CD1c-positive myeloid dendritic cell (primary cell): ENCODE measurements around the gene ERFL.
"Not testable (repeated sequence)": the region's sequence is repeated elsewhere in the genome, so short reads cannot be mapped to it uniquely, and the experiment has no call there.

Source experiments
- DNase-seq: peaks from one replicate; pipeline ENCODE4 v3.0.0-alpha.2; 2016; ENCODE audit errors: extremely low spot score

Gene ERFL

DNA sequence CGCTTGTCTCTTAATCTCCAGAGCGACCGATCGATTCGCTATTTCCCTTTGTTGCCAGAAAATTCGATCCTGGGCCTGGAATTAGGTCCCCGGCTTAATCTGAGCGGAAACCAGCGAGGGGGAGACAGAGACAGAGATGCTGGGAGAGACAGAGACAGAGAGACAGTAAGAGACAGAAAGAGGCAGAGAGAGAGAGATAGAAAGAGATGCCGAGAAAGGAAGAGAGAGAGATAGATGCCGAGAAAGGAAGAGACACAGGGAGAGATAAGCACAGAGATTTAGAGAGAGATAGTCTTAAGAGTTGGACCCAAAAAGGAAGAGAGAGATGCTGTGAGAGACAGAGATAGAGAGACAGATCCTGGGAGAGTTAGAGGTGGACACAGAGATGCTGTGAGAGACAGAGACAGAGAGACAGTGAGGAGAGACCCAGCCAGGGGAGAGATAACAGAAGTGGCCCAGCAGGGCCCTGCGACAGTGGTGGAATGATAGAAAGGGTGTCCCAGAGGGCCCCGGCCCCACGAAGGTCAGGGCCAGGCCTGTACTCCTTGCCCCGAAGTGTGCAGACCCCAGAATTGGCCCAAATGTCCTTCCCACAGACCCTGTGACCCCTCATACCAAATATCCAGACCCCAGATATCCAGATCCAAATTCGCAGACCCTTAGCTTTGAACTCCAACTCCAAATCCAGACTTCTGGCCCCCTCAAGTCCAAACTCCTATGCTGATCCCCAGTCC, 1.3 kb downstream of the ERFL start:
- no peak for DNase-seq

DNA sequence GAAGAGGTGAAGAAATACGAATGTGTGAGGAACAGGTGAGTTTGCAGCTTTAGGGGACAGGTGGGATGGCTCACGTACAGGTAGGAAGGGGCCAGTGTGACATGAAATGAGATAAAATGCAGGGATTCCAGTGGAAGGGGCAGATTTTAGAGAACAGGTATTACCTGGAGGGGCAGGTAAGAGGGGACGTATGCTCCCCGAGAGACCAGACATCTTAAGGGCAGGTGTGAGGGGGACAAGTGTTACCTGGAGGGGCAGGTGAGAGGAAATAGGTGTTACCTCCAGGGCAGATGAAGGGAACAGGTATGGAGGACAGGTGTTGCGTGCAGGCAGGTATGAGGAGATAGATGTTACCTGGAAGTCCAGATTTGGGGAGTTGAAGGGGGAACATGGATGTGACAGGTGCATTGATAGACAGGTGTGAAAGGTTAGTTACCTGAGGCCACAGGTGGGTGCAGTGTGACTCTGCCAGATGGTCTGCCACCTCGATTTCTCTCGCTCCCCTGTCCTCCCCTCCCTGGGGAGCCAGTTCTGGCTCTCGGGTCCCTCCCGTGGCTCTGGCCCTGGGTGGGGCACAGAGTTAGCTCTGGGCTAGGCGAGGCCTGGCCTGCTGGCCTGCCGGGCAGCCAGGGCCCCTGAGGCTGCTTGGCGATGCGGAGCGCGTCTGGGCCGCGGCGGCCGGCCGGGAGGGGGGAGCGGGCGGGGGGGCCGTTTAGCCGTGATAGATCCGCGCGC, 2.1 kb downstream of the ERFL start:
- DNase-seq: no peak

DNA sequence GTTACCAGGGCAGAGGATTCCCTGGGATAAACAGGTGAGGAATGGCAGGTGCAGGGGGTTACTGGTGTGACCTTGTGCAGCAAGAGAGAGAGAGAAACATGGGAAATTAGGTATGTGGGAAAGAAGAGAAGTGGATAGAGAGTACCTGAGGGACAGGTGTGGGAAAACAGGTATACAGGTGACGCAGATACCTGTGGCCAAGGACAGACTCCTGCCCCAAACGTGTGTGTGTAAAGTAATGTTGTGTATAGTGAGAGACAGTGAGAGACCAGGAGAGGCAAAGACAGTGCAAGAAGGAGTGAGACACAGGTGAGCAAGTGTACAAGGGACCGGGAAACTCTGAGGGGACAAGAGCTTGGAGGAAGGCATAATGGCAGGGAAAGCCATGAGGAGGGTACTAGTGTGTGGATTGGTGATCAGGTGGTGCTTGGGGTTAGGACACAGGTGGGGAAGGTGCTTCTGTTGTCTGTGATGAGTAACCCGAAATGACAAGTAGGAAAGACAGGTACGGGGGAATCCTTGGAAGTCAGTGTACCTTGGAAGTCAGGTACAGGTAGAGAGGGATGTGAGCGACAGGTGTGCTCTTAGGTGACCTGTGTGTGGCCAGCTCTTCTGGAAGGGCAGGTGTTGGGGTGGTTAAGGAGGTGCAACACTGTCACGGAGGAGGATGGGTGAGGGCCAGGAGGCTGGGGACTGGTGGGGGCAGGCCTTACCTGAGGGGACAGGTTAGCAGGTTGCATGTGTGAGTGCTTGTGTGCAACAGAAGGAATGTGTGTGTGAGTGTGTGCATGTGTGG, 2.8 kb downstream of the ERFL start:
- no peak for DNase-seq

DNA sequence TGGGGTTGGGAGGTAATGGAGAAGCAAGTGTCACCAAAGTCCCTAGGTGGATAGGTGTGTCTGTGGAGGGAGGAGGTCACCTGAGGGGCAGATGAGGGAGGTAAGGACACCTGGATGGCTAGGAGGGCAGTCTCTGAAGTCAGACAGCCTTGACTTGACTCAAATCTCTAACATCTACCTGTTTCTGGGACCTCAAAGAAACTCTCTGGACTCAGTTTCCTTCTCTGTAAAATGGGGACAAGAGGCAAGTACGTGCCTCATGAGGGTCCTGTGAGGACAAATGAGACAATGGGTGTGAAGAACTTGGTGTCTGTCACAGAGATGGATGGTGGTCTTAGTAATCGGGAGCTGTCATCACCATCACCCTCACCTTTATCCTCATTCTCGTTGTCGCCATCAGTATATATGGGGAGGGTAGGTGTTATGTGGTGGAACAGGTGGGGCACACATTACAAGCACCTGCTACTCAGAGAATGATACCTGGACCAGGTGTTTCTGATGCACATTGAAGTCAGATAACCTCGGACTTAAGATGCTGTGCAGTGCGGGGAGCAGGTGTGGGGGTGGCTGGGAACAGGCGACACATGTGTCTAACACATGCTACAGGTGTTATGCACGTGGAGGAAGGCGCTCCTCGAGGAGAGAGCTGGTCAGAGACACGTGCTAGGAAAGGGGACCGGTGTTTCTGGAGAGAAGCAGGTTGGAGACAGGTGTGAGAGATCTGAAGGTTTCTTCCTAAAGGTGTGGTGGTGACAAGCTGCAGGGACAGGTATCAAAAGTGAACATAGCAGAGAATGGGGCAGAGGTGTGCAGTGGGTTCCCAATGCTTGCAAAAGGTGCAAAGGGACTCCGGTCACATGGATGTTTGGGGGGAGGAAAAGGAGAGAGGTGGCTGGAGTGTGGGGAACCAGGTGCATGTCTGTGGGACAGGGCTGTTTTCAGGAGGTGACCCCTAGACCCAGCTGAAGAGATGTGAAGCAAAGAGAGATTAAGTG, 3.8 kb downstream of the ERFL start:
- no peak for DNase-seq

DNA sequence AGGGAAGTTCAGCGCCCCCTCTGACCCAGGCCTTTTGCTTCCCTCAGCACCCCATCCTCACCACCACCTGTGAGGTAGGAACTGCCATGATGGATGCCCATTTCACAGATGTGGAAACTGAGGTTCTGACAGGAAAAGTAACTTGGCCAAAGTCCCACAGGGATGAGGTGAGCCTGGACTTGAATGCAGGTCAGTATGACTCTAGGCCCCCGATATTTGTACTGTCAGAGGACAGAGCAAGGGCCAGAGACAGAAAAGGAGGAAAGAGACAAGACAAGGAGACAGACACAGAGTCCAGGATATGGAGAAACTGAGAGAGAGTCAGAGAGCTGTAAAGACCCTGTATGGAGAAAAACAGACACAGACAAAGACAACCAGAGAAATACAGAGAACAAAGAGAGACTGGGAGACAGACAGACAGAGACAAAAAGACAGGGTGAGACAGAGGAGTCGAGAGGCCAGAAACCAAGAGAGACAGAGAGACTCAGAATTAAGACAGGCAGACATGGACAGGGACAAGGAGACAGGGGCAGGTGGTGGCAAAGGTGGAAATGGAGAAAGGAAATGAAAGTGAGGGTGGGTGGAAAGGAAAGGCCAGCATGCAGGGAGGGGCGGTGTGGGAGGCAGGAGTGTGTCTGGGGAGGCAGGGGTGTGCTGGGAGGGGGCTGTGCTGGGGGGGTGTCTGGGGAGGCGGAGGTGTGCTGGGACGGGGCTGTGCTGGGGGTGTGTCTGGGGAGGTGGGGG, 5.0 kb downstream of the ERFL start:
- DNase-seq: no peak

DNA sequence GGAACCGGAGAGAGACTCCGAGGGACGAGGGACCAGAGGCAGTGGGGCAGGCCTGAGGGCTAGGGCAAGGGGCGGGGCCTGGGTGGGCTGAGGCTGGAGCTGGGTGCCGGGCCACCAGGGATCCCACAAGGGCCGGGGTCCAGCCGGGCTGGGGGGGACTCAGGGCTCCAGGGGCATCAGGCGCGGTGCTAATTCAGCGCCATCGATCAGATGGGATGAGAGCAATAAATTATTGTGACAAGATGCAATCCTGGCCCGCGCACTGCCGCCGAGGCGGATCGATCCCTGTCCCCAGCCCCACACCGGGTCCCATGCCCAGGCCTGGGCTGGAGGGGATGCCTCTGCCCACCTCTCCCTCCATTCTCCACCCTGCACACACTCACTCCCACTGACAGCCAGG, 5.7 kb downstream of the ERFL start:
- DNase-seq: no peak

DNA sequence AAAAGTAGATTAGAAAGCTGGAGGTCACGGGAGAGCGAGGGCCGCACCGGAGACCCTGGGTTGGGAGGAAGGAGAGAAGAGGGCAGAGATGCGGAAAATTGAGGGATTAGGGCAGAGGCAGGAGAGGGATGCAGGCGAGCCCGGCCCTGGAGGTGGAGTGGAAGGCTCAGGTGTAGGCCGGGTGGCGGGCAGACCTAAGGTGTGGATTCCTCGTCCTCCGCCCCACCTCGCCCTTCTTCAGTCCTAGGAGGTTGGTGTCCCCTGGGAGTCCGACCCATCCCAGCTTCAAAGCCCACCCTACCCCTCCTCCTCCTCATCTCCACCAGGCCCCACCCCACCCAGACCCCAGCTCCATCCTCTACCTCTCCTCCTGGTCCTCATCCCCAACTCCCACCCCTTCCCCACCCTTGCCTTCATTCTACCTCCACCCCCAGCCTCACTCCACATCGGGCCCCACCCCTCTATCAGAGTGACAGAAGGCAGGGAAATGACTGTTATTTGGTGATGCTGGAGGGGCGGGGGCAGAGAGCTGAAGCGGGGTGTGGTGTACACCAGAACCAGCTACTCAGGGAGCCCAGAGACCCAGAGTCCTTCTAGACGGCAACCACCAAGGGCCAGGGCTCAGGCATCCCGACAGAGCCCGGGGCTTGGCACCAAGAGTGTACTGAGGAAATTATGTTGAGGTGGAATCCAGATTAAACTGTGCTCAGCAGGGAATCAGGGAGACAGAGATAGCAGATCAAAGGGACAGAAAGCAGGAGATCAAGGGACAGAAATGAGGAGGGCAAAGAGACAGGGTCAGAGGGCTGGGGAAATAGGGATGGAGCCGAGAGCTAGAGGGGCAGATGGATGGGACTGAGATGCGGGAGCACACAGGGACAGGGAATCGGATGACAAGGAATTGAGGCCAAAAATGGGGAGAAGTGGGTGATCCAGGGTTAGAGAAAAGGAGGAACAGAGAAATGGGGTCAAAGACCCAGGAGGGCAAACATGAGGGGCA, 6.4 kb downstream of the ERFL start:
- DNase-seq: no peak

DNA sequence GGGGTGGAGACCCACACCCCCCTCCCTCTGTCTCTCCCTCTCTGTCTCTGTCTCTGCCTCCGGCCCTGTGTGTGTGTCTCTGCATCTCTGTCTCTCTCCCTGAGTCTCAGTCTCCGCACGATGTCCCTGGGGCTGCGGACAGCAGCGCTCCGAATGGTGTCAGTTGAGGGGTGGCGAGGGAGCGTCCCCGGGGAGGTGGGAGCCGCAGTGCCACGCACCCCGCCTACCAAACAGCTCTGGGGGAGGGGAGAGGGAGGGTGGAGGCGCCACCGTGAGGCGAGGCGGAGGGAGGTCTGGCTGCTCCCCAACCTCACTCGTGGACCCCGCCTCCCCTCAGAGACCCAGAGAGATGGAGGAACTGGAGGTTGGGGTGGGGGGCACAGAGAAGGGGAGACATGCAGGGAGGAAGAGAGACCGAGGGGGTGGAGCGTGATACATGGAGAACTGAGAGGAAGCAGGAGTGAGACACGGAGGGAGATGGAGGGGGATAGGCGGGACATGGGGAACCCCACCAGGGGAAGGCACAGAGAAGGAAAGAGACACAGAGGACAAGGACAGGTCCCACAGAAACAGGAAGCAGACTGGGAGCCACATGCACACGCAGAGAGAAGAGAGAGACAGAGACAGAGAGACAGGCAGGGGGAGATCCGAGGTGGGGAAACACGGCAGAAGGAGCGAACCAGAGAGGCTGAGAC, 7.2 kb downstream of the ERFL start:
- peak; percentile 12 for DNase-seq

DNA sequence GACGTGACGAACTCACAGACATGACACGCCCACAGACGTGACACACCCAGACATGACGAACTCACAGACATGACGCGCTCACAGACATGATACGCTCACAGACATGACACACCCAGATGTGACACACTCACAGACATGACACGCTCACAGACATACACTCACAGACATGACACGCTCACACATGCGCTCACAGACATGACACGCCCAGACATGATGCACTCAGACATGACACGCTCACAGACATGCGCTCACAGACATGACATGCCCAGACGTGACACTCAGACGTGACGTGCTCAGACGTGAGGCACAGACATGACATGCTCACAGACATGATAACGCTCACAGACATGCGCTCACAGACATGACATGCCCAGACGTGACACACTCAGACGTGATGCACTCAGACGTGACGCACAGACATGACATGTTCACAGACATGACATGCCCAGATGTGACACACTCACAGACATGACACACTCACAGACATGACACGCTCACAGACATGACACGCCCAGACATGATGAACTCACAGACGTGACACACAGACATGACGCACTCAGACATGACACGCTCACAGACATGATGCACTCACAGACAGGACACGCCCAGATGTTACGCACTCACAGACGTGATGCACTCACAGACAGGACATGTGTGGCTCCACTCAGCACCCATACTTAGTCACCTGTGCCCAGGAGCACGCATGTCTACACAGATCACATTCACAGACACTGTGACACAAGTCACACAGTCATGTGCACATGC, 8.1 kb downstream of the ERFL start:
- no peak for DNase-seq

DNA sequence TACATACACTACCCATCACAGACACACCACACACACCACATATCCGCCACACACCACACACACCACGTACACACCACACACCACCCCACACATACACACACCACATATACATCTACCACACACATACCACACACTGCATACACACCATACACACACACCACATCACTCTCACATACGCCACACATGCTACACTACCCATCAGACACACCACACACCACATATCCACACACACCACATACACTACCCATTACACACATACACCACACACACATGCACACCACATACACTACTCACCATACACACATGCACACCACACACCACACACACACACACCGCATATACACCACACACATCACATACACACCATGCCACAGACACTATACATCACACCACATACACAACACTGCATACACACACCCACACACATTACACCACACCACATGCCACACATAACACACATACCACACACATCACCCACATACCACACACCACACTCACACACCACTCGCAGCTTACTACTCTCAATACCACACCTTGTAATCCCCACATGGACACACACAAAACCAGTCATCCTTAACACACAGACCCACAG, 9.5 kb downstream of the ERFL start:
- DNase-seq: no peak

DNA sequence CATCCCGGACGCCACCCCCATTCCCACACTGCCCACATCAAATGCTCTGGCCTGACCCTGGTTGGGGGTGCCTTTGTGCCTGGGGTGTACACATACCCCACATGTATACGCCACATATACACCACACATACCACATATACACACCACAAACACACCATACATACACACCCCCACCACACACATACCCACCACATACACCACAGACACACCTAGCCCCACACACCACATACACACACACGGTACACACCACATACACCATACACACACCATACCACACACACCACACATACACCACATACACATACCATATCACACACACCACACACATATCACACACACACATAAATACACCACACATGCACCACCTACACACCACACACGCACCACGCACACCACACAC, 10.2 kb downstream of the ERFL start:
- DNase-seq: no peak

DNA sequence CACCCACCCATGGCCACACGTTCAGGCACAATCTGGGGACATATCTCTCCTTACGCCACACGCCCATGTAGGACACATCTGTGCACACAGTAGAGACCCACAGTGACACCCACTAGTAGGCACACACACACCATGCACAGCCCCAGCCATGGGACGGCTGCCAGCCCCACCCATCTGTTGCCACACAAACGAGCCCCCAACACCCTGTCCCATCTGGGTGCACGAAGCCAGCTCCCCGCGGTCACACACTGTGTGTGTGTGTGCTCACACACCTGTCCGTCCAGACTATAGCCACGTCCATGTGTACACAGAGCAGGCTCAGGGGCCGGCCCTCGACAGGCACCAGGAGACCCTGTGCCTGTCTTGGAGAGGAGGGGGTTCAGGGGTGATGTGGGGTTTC, 10.6 kb downstream of the ERFL start:
- DNase-seq: no peak

DNA sequence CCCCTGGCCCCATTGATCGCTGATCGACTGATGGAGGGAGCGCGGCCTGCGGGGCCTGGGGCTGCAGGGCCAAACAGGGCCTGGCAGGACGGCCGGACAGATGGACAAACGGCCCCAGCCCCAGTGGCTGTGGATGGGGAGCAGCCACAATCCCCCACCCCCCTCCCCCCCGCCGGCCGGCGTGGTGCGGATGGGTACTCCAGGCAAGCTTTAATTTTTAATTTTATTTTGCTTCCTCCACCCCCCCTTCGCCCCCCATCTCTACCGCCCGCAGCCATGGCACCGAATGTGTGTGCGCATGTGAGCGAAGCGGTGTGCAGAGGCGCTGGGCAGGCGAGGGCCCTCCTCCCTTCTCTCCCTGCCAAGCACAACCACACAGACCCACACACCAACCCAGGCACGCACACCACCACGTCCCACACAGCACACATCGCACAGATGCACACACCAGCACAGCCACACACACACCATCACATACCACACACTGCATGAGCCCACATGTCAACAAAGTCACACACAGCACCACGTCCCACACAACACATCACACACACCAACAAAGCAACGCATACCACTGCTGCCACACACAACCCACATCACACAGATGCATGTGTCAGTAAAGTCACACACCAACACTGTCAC, 12.4 kb downstream of the ERFL start:
- no peak for DNase-seq

DNA sequence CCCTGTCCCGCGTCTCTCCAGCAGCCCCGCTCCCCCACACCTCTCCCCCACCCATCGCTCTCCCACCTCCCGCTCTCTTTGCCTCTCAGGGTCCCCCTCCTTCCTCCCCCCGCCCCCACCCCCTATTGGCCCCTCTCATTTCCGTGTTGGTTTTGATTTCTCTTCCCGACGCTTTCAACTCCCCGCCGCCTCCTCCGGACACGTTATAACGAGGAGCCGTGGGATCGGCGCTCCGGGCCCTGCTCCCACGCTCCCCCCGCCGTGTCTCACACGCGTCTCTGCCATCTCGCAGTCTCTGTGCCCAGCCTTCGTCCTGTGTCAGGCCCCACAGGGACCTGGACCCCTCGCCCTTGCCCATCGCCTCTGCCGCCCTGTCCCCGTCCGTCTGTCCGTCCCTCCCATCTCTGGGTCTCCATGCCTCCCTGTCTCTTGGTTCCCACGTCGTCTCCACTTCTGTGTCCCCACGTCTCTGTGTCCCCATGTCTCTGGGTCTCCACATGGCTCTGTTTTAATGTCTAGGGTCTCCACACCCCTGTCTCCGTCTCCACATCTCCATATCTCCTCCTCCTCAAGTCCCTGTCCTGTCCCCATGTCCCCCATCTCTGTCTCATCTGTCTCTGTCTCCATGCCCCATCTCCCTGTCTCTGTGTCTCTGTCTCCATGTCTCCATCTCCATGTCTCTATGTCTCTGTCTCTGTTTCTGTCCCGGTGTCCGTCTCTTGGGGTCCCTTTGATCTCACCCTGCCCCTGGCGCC, 13.1 kb downstream of the ERFL start:
- no peak for DNase-seq

DNA sequence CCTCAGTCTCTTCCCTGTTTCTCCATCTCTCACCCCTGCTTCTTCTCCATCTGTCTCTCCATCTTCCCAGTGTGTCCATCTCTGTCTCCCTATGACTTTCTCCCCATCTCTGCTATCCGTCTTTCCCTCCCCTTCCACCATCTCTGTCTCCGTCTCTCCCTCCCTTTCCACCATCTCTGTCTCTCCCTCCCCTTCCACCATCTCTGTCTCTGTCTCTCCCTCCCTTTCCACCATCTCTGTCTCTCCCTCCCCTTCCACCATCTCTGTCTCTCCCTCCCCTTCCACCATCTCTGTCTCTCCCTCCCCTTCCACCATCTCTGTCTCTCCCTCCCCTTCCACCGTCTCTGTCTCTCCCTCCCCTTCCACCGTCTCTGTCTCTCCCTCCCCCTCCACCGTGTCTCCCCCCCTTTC, 13.8 kb downstream of the ERFL start:
- DNase-seq: not testable (repeated sequence)
